ENCODE results near the gene SLBP. TPM values are rescaled to one million over a fixed set of nuclear protein-coding genes. Genes with fewer than 3 reads are reported as not detected.
"Not testable (repeated sequence)": the region's sequence is repeated elsewhere in the genome, so short reads cannot be mapped to it uniquely, and the experiment has no call there.

The SLBP gene
- total RNA-seq, 1 donor from 2014 or later: 40.2 TPM

DNA sequence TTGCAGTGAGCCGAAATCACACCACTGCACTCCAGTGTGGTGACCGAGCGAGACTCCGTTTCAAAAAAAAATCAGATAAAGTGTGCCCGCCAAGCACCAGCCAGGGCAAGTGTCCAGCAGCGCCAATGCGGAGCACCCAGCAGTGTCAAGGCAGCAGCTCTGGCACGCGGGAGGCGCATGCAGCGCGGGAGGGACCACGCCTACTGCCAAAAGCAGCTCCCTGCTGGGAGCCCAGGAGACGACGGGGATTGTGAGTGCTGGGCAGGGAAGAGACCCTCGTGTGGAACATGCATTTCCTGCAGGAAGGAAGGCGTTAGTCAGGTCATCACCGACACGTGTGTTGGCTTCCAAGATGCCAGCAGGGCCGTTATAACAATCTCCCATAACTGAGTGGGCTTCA lies 38.4 kb downstream of the SLBP start:
- H3K4me1 Mint-ChIP-seq (ENCODE audit: unreplicated experiment): peaks cover 10% of the 10 kb centered on the region
- no peak for DNase-seq (ENCODE audit: extremely low spot score, unreplicated experiment)
- no peaks in the 10 kb centered on the region for H3K9me3 Mint-ChIP-seq
- no peak overlapping the region for H3K4me3 Mint-ChIP-seq
- H3K27me3 Mint-ChIP-seq: peaks cover 6% of the 10 kb centered on the region
- TF ChIP-seq, protein P1, sequence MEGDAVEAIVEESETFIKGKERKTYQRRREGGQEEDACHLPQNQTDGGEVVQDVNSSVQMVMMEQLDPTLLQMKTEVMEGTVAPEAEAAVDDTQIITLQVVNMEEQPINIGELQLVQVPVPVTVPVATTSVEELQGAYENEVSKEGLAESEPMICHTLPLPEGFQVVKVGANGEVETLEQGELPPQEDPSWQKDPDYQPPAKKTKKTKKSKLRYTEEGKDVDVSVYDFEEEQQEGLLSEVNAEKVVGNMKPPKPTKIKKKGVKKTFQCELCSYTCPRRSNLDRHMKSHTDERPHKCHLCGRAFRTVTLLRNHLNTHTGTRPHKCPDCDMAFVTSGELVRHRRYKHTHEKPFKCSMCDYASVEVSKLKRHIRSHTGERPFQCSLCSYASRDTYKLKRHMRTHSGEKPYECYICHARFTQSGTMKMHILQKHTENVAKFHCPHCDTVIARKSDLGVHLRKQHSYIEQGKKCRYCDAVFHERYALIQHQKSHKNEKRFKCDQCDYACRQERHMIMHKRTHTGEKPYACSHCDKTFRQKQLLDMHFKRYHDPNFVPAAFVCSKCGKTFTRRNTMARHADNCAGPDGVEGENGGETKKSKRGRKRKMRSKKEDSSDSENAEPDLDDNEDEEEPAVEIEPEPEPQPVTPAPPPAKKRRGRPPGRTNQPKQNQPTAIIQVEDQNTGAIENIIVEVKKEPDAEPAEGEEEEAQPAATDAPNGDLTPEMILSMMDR (conservative IDR thresholded peaks at IDR 0.05): no peak
- no peaks in the 10 kb centered on the region for H3K36me3 Mint-ChIP-seq
- H3K27ac Mint-ChIP-seq: no peak overlapping the region

DNA sequence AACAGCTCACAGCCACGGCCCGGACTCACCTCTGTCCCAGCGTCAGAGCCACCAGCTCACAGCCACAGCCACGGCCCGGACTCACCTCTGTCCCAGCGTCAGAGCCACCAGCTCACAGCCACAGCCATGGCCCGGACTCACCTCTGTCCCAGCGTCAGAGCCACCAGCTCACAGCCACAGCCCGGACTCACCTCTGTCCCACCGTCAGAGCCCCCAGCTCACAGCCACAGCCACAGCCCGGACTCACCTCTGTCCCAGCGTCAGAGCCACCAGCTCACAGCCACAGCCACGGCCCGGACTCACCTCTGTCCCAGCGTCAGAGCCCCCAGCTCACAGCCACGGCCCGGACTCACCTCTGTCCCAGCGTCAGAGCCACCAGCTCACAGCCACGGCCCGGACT lies 41.1 kb downstream of the SLBP start:
- H3K9me3 Mint-ChIP-seq; DNase-seq (ENCODE audit: extremely low spot score, unreplicated experiment); H3K27me3 Mint-ChIP-seq; H3K27ac Mint-ChIP-seq; H3K4me3 Mint-ChIP-seq; H3K36me3 Mint-ChIP-seq; H3K4me1 Mint-ChIP-seq (ENCODE audit: unreplicated experiment): not testable (repeated sequence)

DNA sequence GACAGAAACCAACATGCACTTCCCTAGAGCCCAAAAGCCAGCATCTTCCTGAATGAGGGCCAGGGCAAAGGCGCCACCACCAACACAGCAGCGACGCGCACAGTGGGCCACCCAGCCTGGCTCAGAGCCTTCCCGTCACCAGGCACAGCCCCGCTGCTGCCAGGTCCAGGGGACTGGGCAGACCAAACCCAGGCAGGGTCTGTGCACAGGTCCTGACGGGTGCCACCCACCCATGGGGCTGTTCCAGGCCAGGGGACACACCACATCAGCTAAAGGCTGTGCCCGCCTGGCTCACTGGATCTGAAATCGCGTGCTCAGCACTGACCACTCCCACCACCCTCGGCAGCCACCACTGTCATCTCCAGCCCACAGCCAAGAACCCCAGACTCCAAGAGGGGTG lies 41.8 kb downstream of the SLBP start:
- DNase-seq (ENCODE audit: extremely low spot score, unreplicated experiment): no peak
- Mint-ChIP-seq H3K4me1 (ENCODE audit: unreplicated experiment) (no peaks in the 10 kb centered on the region), H3K4me3 (no peak overlapping the region), H3K9me3 (no peaks in the 10 kb centered on the region), H3K27ac (no peak overlapping the region), H3K27me3 (peaks cover under 1% of the 10 kb centered on the region), H3K36me3 (no peaks in the 10 kb centered on the region)
- TF ChIP-seq, protein P1 (conservative IDR thresholded peaks at IDR 0.05): no peak

DNA sequence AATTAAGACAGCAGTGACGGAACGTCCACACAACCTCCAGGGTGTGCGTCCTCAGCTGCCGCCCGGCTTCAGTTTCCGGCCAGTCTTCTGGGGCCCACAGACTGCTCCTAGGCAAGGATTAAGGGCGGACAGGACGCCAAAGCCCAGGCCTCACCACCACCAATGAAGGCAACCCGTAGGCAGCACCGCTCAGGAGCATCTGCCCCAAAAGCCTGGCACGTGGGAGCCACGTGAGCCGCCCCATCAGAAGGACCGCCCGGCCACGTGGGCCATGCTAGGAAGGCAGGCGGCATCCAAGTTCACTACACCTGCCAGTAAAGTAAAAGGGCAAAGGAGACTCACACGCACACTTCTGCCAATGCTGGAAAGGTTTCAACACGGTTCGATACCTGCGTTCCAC lies 42.3 kb downstream of the SLBP start:
- TF ChIP-seq, protein P1 (conservative IDR thresholded peaks at IDR 0.05): no peak
- Mint-ChIP-seq H3K27ac (no peak overlapping the region), H3K4me3 (no peak overlapping the region), H3K36me3 (no peaks in the 10 kb centered on the region), H3K9me3 (no peaks in the 10 kb centered on the region), H3K4me1 (ENCODE audit: unreplicated experiment) (no peaks in the 10 kb centered on the region), H3K27me3 (no peaks in the 10 kb centered on the region)
- DNase-seq (ENCODE audit: extremely low spot score, unreplicated experiment): no peak

GRCh38 chr4:1669270-1669669 lies 42.8 kb downstream of the SLBP start:
- Mint-ChIP-seq H3K27me3 (no peaks in the 10 kb centered on the region), H3K4me1 (ENCODE audit: unreplicated experiment) (no peaks in the 10 kb centered on the region), H3K9me3 (no peaks in the 10 kb centered on the region), H3K27ac (no peak overlapping the region), H3K4me3 (no peak overlapping the region), H3K36me3 (no peaks in the 10 kb centered on the region)
- DNase-seq (ENCODE audit: extremely low spot score, unreplicated experiment): no peak
- TF ChIP-seq, protein P1 (conservative IDR thresholded peaks at IDR 0.05): no peak

GRCh38 chr4:1668488-1668840 lies 43.7 kb downstream of the SLBP start:
- TF ChIP-seq, protein P1 (conservative IDR thresholded peaks at IDR 0.05): no peak
- no peak overlapping the region for H3K4me3 Mint-ChIP-seq
- H3K9me3 Mint-ChIP-seq: no peaks in the 10 kb centered on the region
- H3K27ac Mint-ChIP-seq: no peak overlapping the region
- H3K36me3 Mint-ChIP-seq: no peaks in the 10 kb centered on the region
- H3K4me1 Mint-ChIP-seq (ENCODE audit: unreplicated experiment): no peaks in the 10 kb centered on the region
- H3K27me3 Mint-ChIP-seq: no peaks in the 10 kb centered on the region
- DNase-seq (ENCODE audit: extremely low spot score, unreplicated experiment): no peak
